ENCODE data around the gene FGFR1OP2.
A peak's percentile ranks its signal among the peaks of the same experiment; 100 is the strongest.

Gene FGFR1OP2

DNA sequence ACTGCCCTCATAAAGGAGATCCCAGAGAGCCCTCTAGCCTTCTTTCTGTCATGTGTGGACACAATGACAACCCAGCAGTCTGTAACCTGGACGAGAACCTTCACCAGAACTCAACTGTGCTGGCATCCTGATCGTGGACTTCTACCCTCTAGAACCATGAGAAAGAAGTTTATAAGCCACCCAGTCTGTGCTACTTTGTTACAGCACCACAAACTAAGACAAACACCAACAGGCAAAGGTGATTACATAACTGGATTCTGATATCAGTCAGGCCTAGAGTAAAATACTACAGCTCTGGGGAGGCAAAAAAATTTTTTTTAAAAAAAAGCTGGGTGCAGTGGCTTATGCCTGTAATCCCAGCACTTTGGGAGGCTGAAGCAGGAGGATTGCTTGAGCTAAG is 57.4 kb downstream of the FGFR1OP2 start:
- H3K4me3 ChIP-seq (ENCODE audit: low read depth, low read length), result no peak overlapping the region
- no peak for TF ChIP-seq CTCF (IDR thresholded peaks at IDR 0.05; ENCODE audit: low read depth, low read length)
- no peak for TF ChIP-seq POLR2A (IDR thresholded peaks at IDR 0.05; ENCODE audit: extremely low read depth, insufficient read length)
- TF ChIP-seq MYC (IDR thresholded peaks at IDR 0.05; ENCODE audit: low read depth, low read length), result no peak
- TF ChIP-seq MAX (IDR thresholded peaks at IDR 0.05; ENCODE audit: low read depth, low read length), result no peak

DNA sequence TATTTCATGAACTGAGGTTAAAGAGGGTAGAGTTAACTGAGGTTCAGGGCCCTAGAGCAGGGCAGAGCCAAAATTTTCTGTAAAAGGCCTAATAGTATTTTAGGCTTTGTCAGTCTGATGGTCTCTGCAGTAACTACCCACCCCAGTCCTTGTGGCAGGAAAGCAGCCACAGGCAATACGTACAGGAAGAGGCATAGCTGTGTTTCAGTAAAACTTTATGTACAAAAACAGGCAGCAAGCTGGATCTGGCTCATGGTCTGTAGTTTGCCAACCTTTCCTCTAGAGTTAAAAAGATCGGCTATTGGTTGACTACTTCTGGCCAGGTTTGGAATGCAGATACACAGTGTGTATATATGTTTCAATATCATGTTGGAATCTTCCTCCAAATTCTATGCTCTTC is 58.7 kb downstream of the FGFR1OP2 start:
- no peak for TF ChIP-seq MAX (IDR thresholded peaks at IDR 0.05; ENCODE audit: low read depth, low read length)
- no peak for TF ChIP-seq MYC (IDR thresholded peaks at IDR 0.05; ENCODE audit: low read depth, low read length)
- no peak for TF ChIP-seq CTCF (IDR thresholded peaks at IDR 0.05; ENCODE audit: low read depth, low read length)
- TF ChIP-seq POLR2A (IDR thresholded peaks at IDR 0.05; ENCODE audit: extremely low read depth, insufficient read length), result no peak
- H3K4me3 ChIP-seq (ENCODE audit: low read depth, low read length), result no peak overlapping the region
- DNase-seq (ENCODE audit: low read depth), result no peak

More for the DNA sequence above, 57.4 kb downstream of the FGFR1OP2 start:
- no peak for DNase-seq (ENCODE audit: low read depth)

DNA sequence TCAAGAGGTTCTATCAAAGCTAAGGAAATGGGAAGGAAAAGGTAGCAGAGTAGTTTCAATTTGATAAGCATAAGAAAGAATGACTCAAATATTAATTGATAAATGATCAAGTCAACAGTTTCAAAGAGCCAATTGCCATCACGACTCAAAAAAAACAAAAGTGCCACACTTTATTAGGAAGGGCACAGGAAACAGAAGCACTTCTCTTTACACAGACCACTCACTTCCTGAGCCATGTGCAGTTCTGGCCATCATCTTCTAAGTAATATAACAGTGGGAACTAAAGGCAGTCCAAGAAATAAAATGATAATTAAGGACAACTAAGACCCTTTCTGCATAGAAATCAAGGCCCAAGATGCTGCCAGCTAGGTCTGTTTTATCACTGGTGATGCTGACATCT is 62.7 kb downstream of the FGFR1OP2 start:
- peak; percentile 67 for DNase-seq (ENCODE audit: low read depth)
- TF ChIP-seq MAX (IDR thresholded peaks at IDR 0.05; ENCODE audit: low read depth, low read length) (0 out of 2 replicates have a peak, but pooled peaks have one; percentile 52), MYC (IDR thresholded peaks at IDR 0.05; ENCODE audit: low read depth, low read length) (0 out of 2 replicates have a peak, but pooled peaks have one; percentile 45), CTCF (IDR thresholded peaks at IDR 0.05; ENCODE audit: low read depth, low read length) (no peak)
- H3K4me3 ChIP-seq (ENCODE audit: low read depth, low read length), result no peak overlapping the region

GRCh38 chr12:27001663-27002062 is 63.4 kb downstream of the FGFR1OP2 start:
- DNase-seq (ENCODE audit: low read depth), result peak; percentile 92
- peak overlapping the region; percentile 9 for H3K4me3 ChIP-seq (ENCODE audit: low read depth, low read length)
- TF ChIP-seq CTCF (IDR thresholded peaks at IDR 0.05; ENCODE audit: low read depth, low read length) (no peak), MYC (IDR thresholded peaks at IDR 0.05; ENCODE audit: low read depth, low read length) (peak; percentile 96), POLR2A (IDR thresholded peaks at IDR 0.05; ENCODE audit: extremely low read depth, insufficient read length) (no peak), MAX (IDR thresholded peaks at IDR 0.05; ENCODE audit: low read depth, low read length) (peak; percentile 90)

- DNase-seq (ENCODE audit: low read depth), result no peak
- H3K4me3 ChIP-seq (ENCODE audit: low read depth, low read length), result no peak overlapping the region
- TF ChIP-seq MAX (IDR thresholded peaks at IDR 0.05; ENCODE audit: low read depth, low read length), result no peak
- TF ChIP-seq POLR2A (IDR thresholded peaks at IDR 0.05; ENCODE audit: extremely low read depth, insufficient read length), result no peak
- no peak for TF ChIP-seq MYC (IDR thresholded peaks at IDR 0.05; ENCODE audit: low read depth, low read length)
- TF ChIP-seq CTCF (IDR thresholded peaks at IDR 0.05; ENCODE audit: low read depth, low read length), result no peak
Observed at GRCh38 chr12:27002141-27002540, 63.9 kb downstream of the FGFR1OP2 start.
